22Rv1 (cell line): ENCODE measurements around the gene CAMKMT.

ENCODE experiments used
- H3K27ac ChIP-seq: fragments of 450-650 bp; 2 replicates; pipeline ENCODE4 v1.5.1; 2017
- CTCF ChIP-seq: fragments of 450-650 bp; IDR thresholded peaks from 2 replicates; pipeline ENCODE4 v1.5.1; 2017; ENCODE audit warnings: mild to moderate bottlenecking
- ZFX ChIP-seq: fragments of 450-650 bp; IDR thresholded peaks from 2 replicates; pipeline ENCODE4 v1.6.1; 2017; ENCODE audit warnings: antibody characterized with exemption, borderline replicate concordance

The CAMKMT gene

GRCh38 chr2:44388877-44389276 is 27.1 kb downstream of the CAMKMT start:
- no peak for TF ChIP-seq ZFX
- no peak for TF ChIP-seq CTCF
- no peak overlapping the region for H3K27ac ChIP-seq

- H3K27ac ChIP-seq, result no peak overlapping the region
- TF ChIP-seq CTCF, result no peak
- TF ChIP-seq ZFX, result no peak
Measured at GRCh38 chr2:44389895-44390294, 28.1 kb downstream of the CAMKMT start.

GRCh38 chr2:44392338-44392943 is 30.7 kb downstream of the CAMKMT start:
- TF ChIP-seq ZFX, result no peak
- TF ChIP-seq CTCF, result peak; percentile 63
- H3K27ac ChIP-seq, result no peak overlapping the region

GRCh38 chr2:44397447-44398175 is 35.9 kb downstream of the CAMKMT start:
- H3K27ac ChIP-seq, result no peak overlapping the region

GRCh38 chr2:44398243-44398897 is 36.6 kb downstream of the CAMKMT start:
- H3K27ac ChIP-seq, result no peak overlapping the region
- no peak for TF ChIP-seq CTCF
- no peak for TF ChIP-seq ZFX

More at GRCh38 chr2:44397447-44398175, 35.9 kb downstream of the CAMKMT start:
- TF ChIP-seq ZFX (no peak), CTCF (no peak)

- H3K27ac ChIP-seq, result no peak overlapping the region
- TF ChIP-seq ZFX (no peak), CTCF (no peak)
Measured at GRCh38 chr2:44420725-44421124, 59.0 kb downstream of the CAMKMT start.

- no peak overlapping the region for H3K27ac ChIP-seq
Measured at GRCh38 chr2:44424211-44424610, 62.5 kb downstream of the CAMKMT start.

More at GRCh38 chr2:44424211-44424610, 62.5 kb downstream of the CAMKMT start:
- TF ChIP-seq ZFX, result no peak
- no peak for TF ChIP-seq CTCF
